ENCODE data around the gene ESYT1.
"Not testable (repeated sequence)": the region's sequence is repeated elsewhere in the genome, so short reads cannot be mapped to it uniquely, and the experiment has no call there.

Gene ESYT1

GRCh38 chr12:56104109-56104814, 23.8 kb upstream of the ESYT1 start, which contains the start of gene PA2G4:
Gene PA2G4, plus strand, starts transcription at chr12:56104559. Its CDS starts 179 bp downstream, at chr12:56104738.
- peak; percentile 94 for DNase-seq

- no peak for DNase-seq
Observed at GRCh38 chr12:56104815-56105608, 23.1 kb upstream of the ESYT1 start.

DNA sequence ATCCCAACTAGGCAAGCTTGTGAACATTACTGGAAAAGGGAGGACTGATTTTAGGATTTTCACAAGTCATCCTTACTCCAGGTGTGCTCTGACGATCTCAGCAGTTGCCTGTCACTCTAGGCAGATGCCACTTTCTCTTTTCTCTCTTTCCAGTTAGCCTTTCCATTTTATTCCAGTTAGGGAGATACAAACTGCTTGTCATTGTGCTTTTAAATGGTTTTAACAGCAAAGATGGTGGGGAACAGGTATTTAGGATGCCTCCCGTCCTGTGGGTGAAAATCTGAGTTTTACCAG, 22.5 kb upstream of the ESYT1 start:
- DNase-seq: no peak

DNA sequence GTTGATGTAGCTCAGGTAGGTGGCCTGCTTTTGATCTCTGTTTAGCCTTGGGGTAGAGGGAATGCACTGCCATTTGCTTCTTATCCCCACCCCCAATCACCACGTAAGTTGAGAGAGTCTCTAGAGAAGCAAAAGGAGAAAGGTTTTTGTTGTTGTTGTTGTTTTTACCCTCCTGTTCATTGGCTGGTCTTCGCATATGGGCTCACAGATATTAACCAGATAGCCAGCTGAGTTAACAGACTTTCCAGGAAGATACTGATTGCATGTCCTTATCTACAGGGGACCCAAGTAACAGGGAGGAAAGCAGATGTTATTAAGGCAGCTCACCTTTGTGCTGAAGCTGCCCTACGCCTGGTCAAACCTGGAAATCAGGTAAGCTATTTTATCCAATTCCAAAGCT, 20.8 kb upstream of the ESYT1 start:
- no peak for DNase-seq

- no peak for DNase-seq
Observed at GRCh38 chr12:56110571-56110970, 17.5 kb upstream of the ESYT1 start.

GRCh38 chr12:56114084-56114483, 14.0 kb upstream of the ESYT1 start:
- no peak for DNase-seq

DNA sequence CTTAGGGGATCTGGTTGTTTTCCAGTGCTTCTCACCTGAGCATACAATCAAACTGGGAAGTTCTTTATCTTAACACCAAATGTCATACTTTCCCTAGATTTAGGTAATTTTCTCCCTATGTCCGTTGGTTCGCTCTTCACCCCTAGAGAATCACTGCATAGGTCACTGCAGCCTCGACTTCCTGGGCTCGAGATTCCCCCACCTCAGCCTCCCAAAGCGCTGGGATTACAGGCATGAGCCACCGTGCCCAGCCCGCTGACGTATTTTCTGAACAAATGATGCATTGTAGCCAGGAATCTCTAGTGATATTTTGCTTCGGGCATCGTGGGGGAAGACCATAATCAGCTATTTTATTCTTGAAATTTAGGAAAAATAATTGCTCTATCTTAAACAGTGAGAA, 12.7 kb upstream of the ESYT1 start:
- no peak for DNase-seq

GRCh38 chr12:56116267-56117081, 11.6 kb upstream of the ESYT1 start, which contains the start of gene RPL41:
Gene RPL41, plus strand, starts transcription at chr12:56116633.
- peak; percentile 97 for DNase-seq

- DNase-seq: not testable (repeated sequence)
Observed at GRCh38 chr12:56117082-56117706, 10.9 kb upstream of the ESYT1 start.

GRCh38 chr12:56117778-56118687, 10.0 kb upstream of the ESYT1 start, which contains the start of gene ZC3H10:
Gene ZC3H10, plus strand, starts transcription at chr12:56118266. Its CDS starts 2,297 bp downstream, at chr12:56120563.
- DNase-seq: peak; percentile 94

DNA sequence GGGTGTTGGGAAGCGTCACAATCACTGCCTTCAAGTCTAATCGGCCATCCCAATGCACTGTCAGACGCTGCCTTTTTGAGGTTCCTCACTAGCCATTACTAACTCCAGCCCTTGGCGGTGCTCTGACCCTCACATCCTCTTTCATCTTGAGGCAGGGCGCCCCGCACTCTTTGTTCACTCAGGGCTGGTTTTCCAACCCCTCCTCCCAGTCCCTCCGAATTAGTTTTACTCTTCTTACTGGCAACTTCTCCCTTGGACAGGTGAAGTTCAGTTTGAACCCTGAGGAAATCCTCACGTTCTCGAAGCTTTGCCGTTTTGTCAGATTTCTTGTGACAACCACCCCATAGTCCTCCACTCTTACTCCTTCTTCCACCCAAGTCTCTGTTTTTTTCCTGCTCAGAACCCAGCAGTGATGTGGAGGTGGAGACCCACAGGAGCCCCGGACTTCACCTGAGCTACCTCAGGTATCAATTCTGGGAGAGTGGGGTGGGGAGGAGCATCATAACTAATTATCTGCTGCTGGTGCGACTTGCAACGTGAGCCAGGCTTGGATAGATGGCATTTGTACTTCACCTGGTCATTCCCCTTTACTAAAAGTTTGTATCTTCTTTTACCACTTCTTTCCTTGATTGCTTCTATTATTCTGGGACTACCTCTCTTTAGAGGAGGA, 9.2 kb upstream of the ESYT1 start:
- DNase-seq: no peak

DNA sequence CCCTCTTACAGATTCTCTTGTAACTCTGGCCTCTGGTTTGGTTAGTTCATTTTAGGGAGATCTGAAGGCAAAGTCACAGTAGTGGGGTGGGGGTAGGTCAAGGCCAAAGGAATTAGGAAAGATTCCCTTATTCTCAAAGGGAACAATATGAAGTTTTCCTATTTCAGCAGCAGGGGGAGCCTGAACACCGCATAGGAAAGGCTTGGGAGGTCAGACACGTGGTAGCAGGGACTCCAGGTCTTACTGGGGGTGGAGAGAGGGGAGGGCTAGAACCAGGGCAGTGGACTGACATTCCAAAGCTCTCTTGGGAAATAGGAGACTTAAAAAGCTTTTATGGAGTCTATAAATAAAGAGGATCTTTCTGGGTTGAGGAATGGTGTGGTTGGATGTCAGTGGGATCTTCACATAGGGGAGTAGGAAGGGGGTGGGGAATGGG, 8.7 kb upstream of the ESYT1 start:
- DNase-seq: peak; percentile 39

GRCh38 chr12:56120158-56120846, 7.8 kb upstream of the ESYT1 start:
- no peak for DNase-seq

DNA sequence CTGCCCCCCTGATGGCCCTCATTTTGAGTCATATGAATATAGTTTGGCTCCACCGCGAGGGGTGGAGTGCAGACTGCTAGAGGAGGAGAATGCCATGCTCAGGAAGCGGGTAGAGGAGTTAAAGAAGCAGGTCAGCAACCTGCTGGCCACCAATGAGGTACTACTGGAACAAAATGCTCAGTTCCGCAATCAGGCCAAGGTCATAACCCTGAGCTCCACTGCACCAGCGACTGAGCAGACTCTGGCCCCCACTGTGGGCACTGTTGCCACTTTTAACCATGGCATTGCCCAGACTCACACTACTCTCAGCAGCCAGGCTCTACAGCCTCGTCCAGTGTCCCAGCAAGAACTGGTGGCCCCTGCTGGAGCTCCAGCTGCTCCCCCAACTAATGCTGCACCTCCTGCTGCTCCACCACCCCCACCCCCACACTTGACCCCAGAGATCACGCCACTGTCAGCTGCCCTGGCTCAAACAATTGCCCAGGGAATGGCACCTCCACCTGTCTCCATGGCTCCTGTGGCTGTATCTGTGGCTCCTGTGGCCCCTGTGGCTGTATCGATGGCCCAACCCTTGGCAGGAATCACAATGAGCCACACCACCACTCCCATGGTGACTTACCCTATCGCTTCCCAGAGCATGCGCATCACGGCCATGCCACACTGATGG, 6.7 kb upstream of the ESYT1 start:
- DNase-seq: no peak

- DNase-seq: no peak
Observed at GRCh38 chr12:56122637-56123036, 5.4 kb upstream of the ESYT1 start.

GRCh38 chr12:56124133-56124532, 3.9 kb upstream of the ESYT1 start:
- DNase-seq: no peak

GRCh38 chr12:56126732-56127239, 1.3 kb upstream of the ESYT1 start:
- no peak for DNase-seq

GRCh38 chr12:56127485-56127887, 581 bp upstream of the ESYT1 start:
- DNase-seq: no peak

- no peak for DNase-seq
Observed at GRCh38 chr12:56128670-56129205, 671 bp downstream of the ESYT1 start.
